WTC11 (cell line): Measurements from ENCODE around the gene TMEM135. TPM values are rescaled to one million over a fixed set of nuclear protein-coding genes. Genes with fewer than 3 reads are reported as not detected.

Experiments
- ATAC-seq: fragments of 200-7000 bp; cut with Tn5 transposase; 2 replicates; pipeline ENCODE4 v1.10.0; 2021; ENCODE audit warnings: mild to moderate bottlenecking, moderate library complexity
- CTCF ChIA-PET: fragments of 300-600 bp; sonication (Branson Sonifier 250); formaldehyde crosslinking; loops from one replicate; lab custom pipeline; 2021; ENCODE audit warnings: antibody characterized with exemption; lab: Charles Lee
- POLR2A ChIA-PET: fragments of 350-600 bp; sonication (Branson Sonifier 250); formaldehyde crosslinking; loops from one replicate; lab custom pipeline; 2021; ENCODE audit warnings: antibody characterized with exemption; lab: Charles Lee
- DNase-seq: peaks from one replicate; pipeline ENCODE4 v3.0.0; 2021; ENCODE audit warnings: low spot score
- H3K27ac Mint-ChIP-seq: 2 replicates; pipeline ENCODE4 v1.8.0; 2021; ENCODE audit warnings: mixed read lengths
- H3K27me3 Mint-ChIP-seq: 2 replicates; pipeline ENCODE4 v1.8.0; 2021; ENCODE audit warnings: low read depth, mild to moderate bottlenecking, moderate library complexity, mixed read lengths
- H3K36me3 Mint-ChIP-seq: 2 replicates; pipeline ENCODE4 v1.8.0; 2021; ENCODE audit warnings: mixed read lengths
- H3K4me1 Mint-ChIP-seq: 2 replicates; pipeline ENCODE4 v1.8.0; 2022; ENCODE audit warnings: mixed read lengths
- H3K4me3 Mint-ChIP-seq: 2 replicates; pipeline ENCODE4 v1.8.0; 2021; ENCODE audit warnings: mild to moderate bottlenecking, moderate library complexity, mixed read lengths
- H3K9me3 Mint-ChIP-seq: 2 replicates; pipeline ENCODE4 v1.8.0; 2021; ENCODE audit warnings: mixed read lengths
- ATF1 ChIP-seq: sonication (generic); formaldehyde crosslinking; IDR thresholded peaks from 2 replicates; pipeline ENCODE4 v1.8.1; 2023; ENCODE audit warnings: mild to moderate bottlenecking, moderate library complexity, missing genetic modification reagents
- FOXJ3 ChIP-seq: sonication (generic); formaldehyde crosslinking; IDR thresholded peaks from 2 replicates; pipeline ENCODE4 v1.9.0; 2021; ENCODE audit warnings: missing genetic modification reagents, mild to moderate bottlenecking, borderline replicate concordance
- FOXK1 ChIP-seq: sonication (generic); formaldehyde crosslinking; IDR thresholded peaks from 2 replicates; pipeline ENCODE4 v1.8.0; 2022; ENCODE audit warnings: mild to moderate bottlenecking, moderate library complexity, missing genetic modification reagents
- IRF2 ChIP-seq: sonication (generic); formaldehyde crosslinking; IDR thresholded peaks from 2 replicates; pipeline ENCODE4 v1.8.0; 2022; ENCODE audit warnings: low read depth, missing genetic modification reagents, borderline replicate concordance
- JUN ChIP-seq: sonication (generic); formaldehyde crosslinking; IDR thresholded peaks from 2 replicates; pipeline ENCODE4 v1.8.0; 2023; ENCODE audit warnings: mild to moderate bottlenecking, missing genetic modification reagents
- KAT7 ChIP-seq: sonication (generic); formaldehyde crosslinking; IDR thresholded peaks from 2 replicates; pipeline ENCODE4 v1.8.1; 2023; ENCODE audit warnings: missing genetic modification reagents, mild to moderate bottlenecking, borderline replicate concordance
- NR1H2 ChIP-seq: sonication (generic); formaldehyde crosslinking; IDR thresholded peaks from 2 replicates; pipeline ENCODE4 v1.9.0; 2021; ENCODE audit warnings: mild to moderate bottlenecking, moderate library complexity, missing genetic modification reagents
- NR3C1 ChIP-seq: sonication (generic); formaldehyde crosslinking; conservative IDR thresholded peaks from 2 replicates; pipeline ENCODE4 v1.8.1; 2023; ENCODE audit warnings: low read depth, mild to moderate bottlenecking, missing genetic modification reagents
- TEAD4 ChIP-seq: sonication (generic); formaldehyde crosslinking; IDR thresholded peaks from 2 replicates; pipeline ENCODE4 v1.8.0; 2022; ENCODE audit warnings: mild to moderate bottlenecking, missing genetic modification reagents
- ZBTB21 ChIP-seq: sonication (generic); formaldehyde crosslinking; IDR thresholded peaks from 2 replicates; pipeline ENCODE4 v1.8.1; 2023; ENCODE audit warnings: mild to moderate bottlenecking, missing genetic modification reagents, borderline replicate concordance
- ZNF138 ChIP-seq: sonication (generic); formaldehyde crosslinking; conservative IDR thresholded peaks from 2 replicates; pipeline ENCODE4 v1.8.1; 2022; ENCODE audit warnings: mild to moderate bottlenecking, moderate library complexity, missing genetic modification reagents
- ZNF219 ChIP-seq: sonication (generic); formaldehyde crosslinking; IDR thresholded peaks from 2 replicates; pipeline ENCODE4 v1.8.0; 2023; ENCODE audit warnings: missing genetic modification reagents, mild to moderate bottlenecking, borderline replicate concordance
- ZNF396 ChIP-seq: fragments of 250-450 bp; sonication (Bioruptor Pico); IDR thresholded peaks from 2 replicates; pipeline ENCODE4 v1.8.0; 2021; ENCODE audit warnings: mild to moderate bottlenecking, moderate library complexity, borderline replicate concordance
- total RNA-seq: library from RNA; stranded (reverse); gene quantifications from 3 replicates; pipeline ENCODE4 v1.2.3, GENCODE V29; 2021
- TF ChIP-seq, protein P1 (sequence below): fragments of 200-600 bp; IDR thresholded peaks from 2 replicates; pipeline ENCODE4 v1.8.0; 2022; ENCODE audit warnings: antibody characterized with exemption
- TF ChIP-seq, protein P2 (sequence below): sonication (generic); formaldehyde crosslinking; IDR thresholded peaks from 2 replicates; pipeline ENCODE4 v1.8.1; 2022; ENCODE audit warnings: missing genetic modification reagents, borderline replicate concordance
- TF ChIP-seq, protein P3 (sequence below): sonication (generic); formaldehyde crosslinking; IDR thresholded peaks from 2 replicates; pipeline ENCODE4 v1.8.0; 2022; ENCODE audit warnings: mild to moderate bottlenecking, missing genetic modification reagents
- TF ChIP-seq, protein P4 (sequence below): sonication (generic); formaldehyde crosslinking; IDR thresholded peaks from 2 replicates; pipeline ENCODE4 v1.8.0; 2023; ENCODE audit warnings: missing genetic modification reagents
- TF ChIP-seq, protein P5 (sequence below): sonication (generic); formaldehyde crosslinking; conservative IDR thresholded peaks from 2 replicates; pipeline ENCODE4 v1.8.1; 2022; ENCODE audit warnings: mild to moderate bottlenecking, missing genetic modification reagents
- TF ChIP-seq, protein P6 (sequence below): sonication (generic); formaldehyde crosslinking; IDR thresholded peaks from 2 replicates; pipeline ENCODE4 v1.8.0; 2022; ENCODE audit warnings: mild to moderate bottlenecking, missing genetic modification reagents
- TF ChIP-seq, protein P7 (sequence below): sonication (generic); formaldehyde crosslinking; IDR thresholded peaks from 2 replicates; pipeline ENCODE4 v1.8.0; 2023; ENCODE audit warnings: mild to moderate bottlenecking, missing genetic modification reagents
- TF ChIP-seq, protein P8 (sequence below): sonication (generic); formaldehyde crosslinking; IDR thresholded peaks from 2 replicates; pipeline ENCODE4 v1.8.1; 2023; ENCODE audit warnings: mild to moderate bottlenecking, missing genetic modification reagents, moderate library complexity

Gene TMEM135
- total RNA-seq, 1 experiment from 2014 or later = 35.8 TPM

DNA sequence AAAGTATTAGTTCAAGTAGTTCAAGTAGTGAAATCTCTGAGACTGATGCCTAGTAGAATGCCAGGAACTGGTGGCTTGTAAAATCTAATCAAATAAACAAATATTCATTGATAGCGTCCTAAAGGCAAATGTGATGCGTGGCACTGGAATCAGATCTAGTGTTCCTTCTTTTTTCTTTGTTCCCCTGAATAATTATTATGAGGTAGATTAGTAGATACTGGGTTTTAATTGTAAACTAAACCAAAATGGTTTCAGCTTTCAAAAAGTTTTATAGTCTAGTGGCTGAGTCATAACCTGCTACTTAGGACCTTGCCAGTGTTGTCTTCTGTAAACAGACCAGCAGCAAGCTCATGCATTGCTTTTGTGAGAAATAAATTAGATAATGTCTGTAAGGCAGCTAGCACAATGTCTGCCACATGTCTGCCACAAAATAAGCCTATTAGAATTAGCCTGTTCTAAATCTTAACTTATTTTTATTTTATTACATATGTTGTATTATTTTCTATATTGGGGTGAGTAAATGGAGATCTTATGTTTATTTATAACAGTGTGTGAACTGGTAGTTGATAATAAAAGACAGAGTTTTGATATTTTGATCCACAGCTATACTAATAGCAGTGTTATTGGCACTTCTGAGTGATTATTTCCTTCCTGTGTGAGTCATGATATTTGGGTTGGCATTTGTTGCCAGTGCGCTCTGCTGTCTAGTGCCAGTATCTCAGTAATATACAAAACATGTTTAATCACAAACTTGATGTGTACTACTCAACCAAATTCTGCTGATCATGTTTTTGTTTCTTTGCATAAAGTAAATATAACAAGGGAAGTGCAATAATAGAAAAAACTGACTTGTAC, 135.7 kb downstream of the TMEM135 start (continued):
- TF ChIP-seq, protein P1, sequence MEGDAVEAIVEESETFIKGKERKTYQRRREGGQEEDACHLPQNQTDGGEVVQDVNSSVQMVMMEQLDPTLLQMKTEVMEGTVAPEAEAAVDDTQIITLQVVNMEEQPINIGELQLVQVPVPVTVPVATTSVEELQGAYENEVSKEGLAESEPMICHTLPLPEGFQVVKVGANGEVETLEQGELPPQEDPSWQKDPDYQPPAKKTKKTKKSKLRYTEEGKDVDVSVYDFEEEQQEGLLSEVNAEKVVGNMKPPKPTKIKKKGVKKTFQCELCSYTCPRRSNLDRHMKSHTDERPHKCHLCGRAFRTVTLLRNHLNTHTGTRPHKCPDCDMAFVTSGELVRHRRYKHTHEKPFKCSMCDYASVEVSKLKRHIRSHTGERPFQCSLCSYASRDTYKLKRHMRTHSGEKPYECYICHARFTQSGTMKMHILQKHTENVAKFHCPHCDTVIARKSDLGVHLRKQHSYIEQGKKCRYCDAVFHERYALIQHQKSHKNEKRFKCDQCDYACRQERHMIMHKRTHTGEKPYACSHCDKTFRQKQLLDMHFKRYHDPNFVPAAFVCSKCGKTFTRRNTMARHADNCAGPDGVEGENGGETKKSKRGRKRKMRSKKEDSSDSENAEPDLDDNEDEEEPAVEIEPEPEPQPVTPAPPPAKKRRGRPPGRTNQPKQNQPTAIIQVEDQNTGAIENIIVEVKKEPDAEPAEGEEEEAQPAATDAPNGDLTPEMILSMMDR = no peak
- TF ChIP-seq FOXJ3 (no peak), JUN (CRISPR knock-in tag) (no peak), ZNF219 (CRISPR knock-in tag) (no peak), FOXK1 (CRISPR knock-in tag) (no peak), ZBTB21 (no peak), NR1H2 (CRISPR knock-in tag) (no peak)
- TF ChIP-seq, protein P2, sequence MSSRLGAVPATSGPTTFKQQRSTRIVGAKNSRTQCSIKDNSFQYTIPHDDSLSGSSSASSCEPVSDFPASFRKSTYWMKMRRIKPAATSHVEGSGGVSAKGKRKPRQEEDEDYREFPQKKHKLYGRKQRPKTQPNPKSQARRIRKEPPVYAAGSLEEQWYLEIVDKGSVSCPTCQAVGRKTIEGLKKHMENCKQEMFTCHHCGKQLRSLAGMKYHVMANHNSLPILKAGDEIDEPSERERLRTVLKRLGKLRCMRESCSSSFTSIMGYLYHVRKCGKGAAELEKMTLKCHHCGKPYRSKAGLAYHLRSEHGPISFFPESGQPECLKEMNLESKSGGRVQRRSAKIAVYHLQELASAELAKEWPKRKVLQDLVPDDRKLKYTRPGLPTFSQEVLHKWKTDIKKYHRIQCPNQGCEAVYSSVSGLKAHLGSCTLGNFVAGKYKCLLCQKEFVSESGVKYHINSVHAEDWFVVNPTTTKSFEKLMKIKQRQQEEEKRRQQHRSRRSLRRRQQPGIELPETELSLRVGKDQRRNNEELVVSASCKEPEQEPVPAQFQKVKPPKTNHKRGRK (CRISPR knock-in tag) = no peak
- TF ChIP-seq, protein P3, sequence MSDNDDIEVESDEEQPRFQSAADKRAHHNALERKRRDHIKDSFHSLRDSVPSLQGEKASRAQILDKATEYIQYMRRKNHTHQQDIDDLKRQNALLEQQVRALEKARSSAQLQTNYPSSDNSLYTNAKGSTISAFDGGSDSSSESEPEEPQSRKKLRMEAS (CRISPR knock-in tag) = no peak

DNA sequence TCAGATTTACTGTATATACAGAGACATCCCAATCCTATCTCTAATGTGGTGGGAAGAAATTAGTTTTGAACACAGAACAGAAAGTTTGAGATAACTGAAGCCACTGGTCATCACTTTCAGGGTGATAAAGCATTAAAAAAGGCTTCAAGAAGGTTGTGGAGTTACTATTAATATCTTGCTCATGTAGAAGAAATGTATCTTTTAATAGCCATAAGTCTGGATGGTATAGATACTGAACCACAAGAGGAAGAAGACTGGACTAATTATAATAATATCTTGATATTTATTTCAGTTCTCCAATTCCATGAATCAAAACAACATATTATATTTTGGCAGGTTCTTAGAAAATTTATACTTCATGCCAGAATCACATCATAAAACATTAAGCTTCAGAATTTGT, 137.1 kb downstream of the TMEM135 start:
- ATAC-seq (no peak), DNase-seq (no peak)
- ChIA-PET CTCF (interaction anchor here (1.2 kb wide), 1 partner anchor 304 kb away, joined by 3 read pairs; no protein-coding TSS in a partner anchor), POLR2A (no interaction called here)
- peaks cover 20% of the 10 kb centered on the region for H3K36me3 Mint-ChIP-seq
- H3K9me3 Mint-ChIP-seq = peaks cover 24% of the 10 kb centered on the region
- H3K27ac Mint-ChIP-seq = no peak overlapping the region
- TF ChIP-seq ZNF396 (CRISPR knock-in tag) (no peak), ATF1 (no peak), TEAD4 (CRISPR knock-in tag) (no peak), NR3C1 (CRISPR knock-in tag) (no peak), ZNF138 (CRISPR knock-in tag) (no peak), IRF2 (no peak), KAT7 (CRISPR knock-in tag) (no peak)
- TF ChIP-seq, protein P4, sequence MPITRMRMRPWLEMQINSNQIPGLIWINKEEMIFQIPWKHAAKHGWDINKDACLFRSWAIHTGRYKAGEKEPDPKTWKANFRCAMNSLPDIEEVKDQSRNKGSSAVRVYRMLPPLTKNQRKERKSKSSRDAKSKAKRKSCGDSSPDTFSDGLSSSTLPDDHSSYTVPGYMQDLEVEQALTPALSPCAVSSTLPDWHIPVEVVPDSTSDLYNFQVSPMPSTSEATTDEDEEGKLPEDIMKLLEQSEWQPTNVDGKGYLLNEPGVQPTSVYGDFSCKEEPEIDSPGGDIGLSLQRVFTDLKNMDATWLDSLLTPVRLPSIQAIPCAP (CRISPR knock-in tag) = no peak
- TF ChIP-seq, protein P5, sequence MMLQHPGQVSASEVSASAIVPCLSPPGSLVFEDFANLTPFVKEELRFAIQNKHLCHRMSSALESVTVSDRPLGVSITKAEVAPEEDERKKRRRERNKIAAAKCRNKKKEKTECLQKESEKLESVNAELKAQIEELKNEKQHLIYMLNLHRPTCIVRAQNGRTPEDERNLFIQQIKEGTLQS (CRISPR knock-in tag) = no peak
- TF ChIP-seq, protein P6, sequence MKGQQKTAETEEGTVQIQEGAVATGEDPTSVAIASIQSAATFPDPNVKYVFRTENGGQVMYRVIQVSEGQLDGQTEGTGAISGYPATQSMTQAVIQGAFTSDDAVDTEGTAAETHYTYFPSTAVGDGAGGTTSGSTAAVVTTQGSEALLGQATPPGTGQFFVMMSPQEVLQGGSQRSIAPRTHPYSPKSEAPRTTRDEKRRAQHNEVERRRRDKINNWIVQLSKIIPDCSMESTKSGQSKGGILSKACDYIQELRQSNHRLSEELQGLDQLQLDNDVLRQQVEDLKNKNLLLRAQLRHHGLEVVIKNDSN = no peak
- TF ChIP-seq, protein P7, sequence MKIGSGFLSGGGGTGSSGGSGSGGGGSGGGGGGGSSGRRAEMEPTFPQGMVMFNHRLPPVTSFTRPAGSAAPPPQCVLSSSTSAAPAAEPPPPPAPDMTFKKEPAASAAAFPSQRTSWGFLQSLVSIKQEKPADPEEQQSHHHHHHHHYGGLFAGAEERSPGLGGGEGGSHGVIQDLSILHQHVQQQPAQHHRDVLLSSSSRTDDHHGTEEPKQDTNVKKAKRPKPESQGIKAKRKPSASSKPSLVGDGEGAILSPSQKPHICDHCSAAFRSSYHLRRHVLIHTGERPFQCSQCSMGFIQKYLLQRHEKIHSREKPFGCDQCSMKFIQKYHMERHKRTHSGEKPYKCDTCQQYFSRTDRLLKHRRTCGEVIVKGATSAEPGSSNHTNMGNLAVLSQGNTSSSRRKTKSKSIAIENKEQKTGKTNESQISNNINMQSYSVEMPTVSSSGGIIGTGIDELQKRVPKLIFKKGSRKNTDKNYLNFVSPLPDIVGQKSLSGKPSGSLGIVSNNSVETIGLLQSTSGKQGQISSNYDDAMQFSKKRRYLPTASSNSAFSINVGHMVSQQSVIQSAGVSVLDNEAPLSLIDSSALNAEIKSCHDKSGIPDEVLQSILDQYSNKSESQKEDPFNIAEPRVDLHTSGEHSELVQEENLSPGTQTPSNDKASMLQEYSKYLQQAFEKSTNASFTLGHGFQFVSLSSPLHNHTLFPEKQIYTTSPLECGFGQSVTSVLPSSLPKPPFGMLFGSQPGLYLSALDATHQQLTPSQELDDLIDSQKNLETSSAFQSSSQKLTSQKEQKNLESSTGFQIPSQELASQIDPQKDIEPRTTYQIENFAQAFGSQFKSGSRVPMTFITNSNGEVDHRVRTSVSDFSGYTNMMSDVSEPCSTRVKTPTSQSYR = no peak
- TF ChIP-seq, protein P8, sequence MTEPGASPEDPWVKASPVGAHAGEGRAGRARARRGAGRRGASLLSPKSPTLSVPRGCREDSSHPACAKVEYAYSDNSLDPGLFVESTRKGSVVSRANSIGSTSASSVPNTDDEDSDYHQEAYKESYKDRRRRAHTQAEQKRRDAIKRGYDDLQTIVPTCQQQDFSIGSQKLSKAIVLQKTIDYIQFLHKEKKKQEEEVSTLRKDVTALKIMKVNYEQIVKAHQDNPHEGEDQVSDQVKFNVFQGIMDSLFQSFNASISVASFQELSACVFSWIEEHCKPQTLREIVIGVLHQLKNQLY (CRISPR knock-in tag) = no peak
- no peaks in the 10 kb centered on the region for H3K27me3 Mint-ChIP-seq
- peaks cover 17% of the 10 kb centered on the region for H3K4me1 Mint-ChIP-seq
- H3K4me3 Mint-ChIP-seq = no peak overlapping the region
